GM12872 (cell line): ENCODE data around the gene CDC42BPB.

Experiments used
- TF ChIP-seq, protein P1 (sequence below): IDR thresholded peaks from 3 replicates; pipeline ENCODE4 v1.5.1; 2011; ENCODE audit warnings: low read depth, mild to moderate bottlenecking, low read length, moderate library complexity; ENCODE audit not compliant: insufficient read depth

Gene CDC42BPB

DNA sequence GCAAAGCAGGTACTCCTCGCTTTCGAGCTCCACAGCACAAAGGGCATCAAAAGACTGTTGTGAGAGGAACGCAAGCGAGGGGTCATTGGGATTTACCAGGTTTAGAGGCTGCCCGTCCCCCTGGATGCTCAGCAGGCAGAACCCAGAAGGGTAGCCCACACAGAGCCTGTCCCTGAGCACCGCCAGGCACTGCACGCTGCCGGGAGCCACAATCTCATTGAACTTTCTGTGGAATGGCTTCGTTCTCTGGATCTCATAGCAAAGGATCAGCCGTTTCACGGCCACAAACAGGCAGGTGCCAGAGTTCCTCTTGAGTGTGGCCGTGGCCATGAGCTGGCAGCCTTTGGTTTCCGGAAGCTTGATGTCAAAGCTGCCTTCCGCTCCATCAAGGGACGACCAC is 113.4 kb downstream of the CDC42BPB start:
- TF ChIP-seq, protein P1, sequence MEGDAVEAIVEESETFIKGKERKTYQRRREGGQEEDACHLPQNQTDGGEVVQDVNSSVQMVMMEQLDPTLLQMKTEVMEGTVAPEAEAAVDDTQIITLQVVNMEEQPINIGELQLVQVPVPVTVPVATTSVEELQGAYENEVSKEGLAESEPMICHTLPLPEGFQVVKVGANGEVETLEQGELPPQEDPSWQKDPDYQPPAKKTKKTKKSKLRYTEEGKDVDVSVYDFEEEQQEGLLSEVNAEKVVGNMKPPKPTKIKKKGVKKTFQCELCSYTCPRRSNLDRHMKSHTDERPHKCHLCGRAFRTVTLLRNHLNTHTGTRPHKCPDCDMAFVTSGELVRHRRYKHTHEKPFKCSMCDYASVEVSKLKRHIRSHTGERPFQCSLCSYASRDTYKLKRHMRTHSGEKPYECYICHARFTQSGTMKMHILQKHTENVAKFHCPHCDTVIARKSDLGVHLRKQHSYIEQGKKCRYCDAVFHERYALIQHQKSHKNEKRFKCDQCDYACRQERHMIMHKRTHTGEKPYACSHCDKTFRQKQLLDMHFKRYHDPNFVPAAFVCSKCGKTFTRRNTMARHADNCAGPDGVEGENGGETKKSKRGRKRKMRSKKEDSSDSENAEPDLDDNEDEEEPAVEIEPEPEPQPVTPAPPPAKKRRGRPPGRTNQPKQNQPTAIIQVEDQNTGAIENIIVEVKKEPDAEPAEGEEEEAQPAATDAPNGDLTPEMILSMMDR, result no peak

DNA sequence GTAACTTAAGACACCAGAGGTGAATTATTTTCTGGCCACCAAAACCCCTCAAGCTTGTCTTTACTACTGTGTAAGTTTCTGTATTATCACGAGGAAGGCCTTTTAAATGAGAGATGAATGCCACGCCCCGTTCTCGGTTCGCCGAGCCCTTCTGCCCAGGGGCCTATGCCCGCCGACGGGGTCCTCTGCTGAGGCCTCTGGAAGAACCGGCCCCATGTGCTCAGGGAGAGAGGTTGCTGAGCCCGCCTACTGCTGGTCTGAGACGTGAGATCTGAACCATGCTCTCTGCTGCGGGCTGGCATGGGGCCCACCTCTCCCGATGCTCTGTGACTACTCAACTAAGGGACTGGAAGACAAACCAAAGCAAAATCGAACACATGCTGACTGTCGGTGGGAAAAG is 113.9 kb downstream of the CDC42BPB start:
- TF ChIP-seq, protein P1, result no peak

DNA sequence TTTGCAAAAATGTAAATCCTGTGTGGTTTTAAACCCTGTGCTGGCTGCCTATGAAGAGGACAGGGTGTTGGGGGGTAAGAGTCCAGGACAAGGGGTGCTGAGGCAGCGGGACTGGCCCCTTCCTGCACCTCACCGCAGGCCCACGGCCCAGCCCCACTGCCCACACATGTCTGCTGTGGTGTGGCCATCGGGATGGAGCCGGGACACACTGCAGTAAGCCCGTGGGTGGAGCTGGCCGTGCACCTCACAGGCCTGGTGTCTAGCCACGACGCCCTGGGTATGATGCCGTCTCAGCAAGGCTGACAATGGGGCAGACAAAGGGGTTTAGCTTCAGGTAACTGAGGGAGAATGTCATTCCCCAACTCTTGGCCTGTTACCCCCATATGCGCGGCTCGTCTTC is 115.3 kb downstream of the CDC42BPB start:
- TF ChIP-seq, protein P1, result no peak

DNA sequence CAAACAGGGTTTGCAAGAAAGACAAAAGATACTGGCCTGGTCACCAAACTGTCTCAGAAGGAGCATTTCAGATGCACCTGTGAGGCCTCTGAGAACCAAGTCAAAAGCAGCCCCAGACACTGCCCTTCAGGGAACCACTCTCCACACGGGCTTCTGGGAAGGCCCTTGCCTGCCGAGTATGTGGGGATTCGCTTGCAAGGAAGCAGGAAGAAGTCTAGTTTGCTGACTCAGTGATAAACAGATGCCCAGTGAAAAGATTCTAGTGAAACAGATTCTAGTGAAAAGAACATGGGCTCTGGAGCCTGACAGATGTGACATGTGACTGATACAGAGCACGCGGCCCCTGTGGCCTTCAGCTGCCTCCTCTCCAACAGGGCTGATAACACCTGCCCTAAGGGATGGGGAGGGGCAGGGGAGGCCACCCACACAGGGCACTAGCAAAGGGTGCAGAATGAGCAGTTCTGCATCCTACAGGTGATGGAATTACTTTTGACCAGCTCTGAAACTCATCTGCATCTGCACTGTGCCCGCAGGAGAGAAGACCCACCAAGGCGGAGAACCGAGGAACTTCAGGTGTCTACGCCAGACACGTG is 115.8 kb downstream of the CDC42BPB start:
- TF ChIP-seq, protein P1, result no peak

DNA sequence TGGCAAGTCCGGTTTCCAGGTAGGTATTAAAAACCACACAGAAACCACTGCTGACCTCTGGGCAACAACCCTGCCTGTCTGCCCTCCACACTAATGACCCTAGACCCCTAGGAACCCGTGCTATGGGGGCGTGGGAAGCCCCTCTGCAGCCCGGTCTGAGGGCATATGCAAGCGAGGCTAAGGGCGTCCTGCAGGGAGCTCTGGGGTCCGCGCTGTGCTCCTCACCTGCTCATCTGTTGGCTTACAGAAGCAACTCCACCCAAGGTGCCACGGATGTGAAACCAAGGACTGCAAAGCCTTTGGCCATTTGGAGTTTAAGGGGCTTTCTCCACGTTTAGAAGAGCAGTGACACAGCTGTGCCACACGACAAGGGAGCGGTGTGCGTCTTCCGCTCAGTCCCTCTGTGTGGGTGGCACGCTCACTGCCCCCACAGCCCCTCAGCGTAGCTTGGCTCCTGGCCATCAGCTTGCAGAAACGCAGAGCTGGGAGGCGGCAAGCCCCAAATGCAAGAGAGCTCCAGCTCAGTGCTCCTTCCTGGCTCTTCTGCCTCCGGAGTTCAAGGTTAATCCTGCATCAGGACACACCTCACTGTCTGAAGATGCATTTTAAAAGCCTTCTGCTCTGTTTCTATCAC is 116.5 kb downstream of the CDC42BPB start:
- TF ChIP-seq, protein P1, result no peak

DNA sequence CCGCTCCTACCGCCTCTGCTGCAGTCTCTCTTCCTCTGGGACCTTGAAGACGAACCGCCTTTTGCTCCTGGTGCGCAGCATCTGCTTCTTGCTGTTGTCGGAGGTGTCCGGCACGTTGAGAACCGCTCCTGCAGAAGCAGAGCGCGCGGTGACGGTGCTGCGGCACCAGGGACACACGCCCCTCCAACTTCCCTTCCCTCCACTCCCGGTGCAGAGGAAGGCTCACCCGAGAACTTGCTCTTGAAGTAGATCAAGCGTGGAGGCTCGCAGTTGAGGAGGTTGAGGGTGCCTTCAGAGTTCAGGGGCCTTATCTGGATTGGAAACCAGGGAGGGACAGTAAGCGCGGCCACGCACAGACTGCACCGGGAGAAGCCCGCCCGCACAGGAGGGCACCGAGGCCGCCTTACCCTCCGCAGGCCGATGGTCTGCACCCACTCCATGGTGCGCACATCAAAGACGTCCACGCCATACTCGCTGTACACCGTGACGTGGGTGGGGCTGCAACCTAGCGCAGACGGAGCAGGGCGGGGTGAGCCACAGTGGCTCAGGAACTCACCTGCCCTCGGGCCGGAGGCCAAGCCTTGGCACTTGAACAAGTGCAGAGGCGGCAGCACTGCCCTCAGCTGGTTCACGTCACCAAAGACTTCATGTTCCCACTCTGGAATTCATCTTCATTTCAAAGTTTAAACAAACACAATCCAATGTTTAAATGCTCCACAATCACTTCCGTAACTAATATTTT is 117.4 kb downstream of the CDC42BPB start:
- TF ChIP-seq, protein P1, result no peak

DNA sequence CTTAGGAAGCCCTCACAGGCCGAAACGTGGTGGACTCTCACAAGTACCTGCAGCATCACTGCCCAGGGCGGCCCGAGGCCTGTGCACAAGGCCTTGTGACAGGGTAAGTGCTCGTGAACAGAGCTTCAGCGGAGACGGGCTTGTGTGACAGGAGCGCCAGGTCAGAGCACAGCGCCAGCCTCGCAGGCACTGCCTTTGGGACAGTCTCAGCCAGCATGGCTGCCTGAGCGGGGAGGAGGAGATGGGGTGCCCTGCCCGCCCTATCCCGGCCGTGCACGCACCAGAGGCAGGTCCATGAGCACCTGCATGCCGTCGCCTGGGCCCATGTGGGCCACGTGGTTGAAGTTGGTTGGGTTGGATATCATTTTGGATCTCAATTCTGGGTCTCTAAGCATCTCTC is 118.0 kb downstream of the CDC42BPB start:
- TF ChIP-seq, protein P1, result no peak
